Kidney tubule cell (primary cell): Measurements from ENCODE around the gene TAS2R30.
"Not testable (repeated sequence)": the region's sequence is repeated elsewhere in the genome, so short reads cannot be mapped to it uniquely, and the experiment has no call there.

Source experiments
- DNase-seq: peaks from one replicate; pipeline ENCODE4 v3.0.0-alpha.2; 2018; ENCODE audit warnings: low spot score

TAS2R30 gene

GRCh38 chr12:11130382-11130781 lies 4.1 kb downstream of the TAS2R30 start:
- DNase-seq, result no peak

- DNase-seq, result not testable (repeated sequence)
These were observed 20.3 kb downstream of the TAS2R30 start for GRCh38 chr12:11114130-11114529.

- not testable (repeated sequence) for DNase-seq
These were observed 23.2 kb downstream of the TAS2R30 start for GRCh38 chr12:11111213-11111612.

DNA sequence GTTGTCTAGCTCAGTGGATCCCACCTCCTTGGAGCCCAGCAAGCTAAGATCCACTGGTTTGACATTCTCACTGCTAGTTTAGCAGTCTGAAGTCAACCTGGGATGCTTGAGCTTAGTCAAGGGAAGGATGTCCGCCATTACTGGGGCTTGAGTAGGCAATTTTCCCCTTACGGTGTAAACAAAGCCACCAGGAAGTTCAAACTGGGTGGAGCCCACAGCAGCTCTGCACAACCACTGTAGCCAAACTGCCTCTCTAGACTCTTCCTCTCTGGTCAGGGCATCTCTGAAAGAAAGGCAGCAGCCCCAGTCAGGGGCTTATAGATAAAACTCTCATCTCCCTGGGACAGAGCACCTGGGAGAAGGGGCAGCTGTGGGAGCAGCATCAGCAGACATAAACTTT lies 25.6 kb downstream of the TAS2R30 start:
- no peak for DNase-seq

GRCh38 chr12:11107719-11108118 lies 26.7 kb downstream of the TAS2R30 start:
- no peak for DNase-seq

DNA sequence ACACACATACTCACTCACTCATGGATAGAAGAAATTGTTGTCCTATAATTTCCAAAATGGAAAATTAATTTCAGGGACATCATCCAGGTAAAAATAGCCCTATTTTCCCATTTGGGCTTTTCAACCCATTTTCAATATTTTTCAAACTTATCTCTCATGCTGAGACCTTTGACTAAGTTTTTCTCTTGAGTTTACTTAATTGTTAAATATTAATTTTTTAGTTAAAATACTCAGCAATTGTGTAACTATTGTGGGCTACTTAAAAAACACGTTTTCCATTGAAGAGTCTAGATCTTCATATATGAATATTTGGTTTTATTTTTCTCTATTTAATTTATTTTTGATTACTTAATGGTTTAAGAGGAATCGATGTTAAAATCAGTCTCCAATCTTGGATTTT lies 28.2 kb downstream of the TAS2R30 start:
- DNase-seq, result no peak

DNA sequence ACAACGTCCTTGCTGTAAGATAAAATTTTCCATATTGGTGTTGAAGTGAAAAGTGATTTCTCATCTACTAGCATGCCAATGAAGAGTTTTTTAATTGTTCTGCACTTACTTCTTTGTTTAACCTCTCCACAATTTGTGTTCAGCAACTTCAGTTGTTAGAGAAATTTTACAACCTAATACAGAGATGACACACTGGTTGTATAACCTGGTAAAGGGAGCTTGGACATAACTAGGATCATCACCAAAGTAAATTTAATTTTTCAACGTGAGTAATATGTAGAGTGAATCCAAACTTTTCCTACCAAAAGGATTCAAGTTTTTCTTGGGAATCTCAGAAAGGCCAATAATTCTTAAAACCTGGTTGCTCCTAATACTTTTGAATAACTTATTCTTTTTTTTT lies 28.9 kb downstream of the TAS2R30 start:
- no peak for DNase-seq

DNA sequence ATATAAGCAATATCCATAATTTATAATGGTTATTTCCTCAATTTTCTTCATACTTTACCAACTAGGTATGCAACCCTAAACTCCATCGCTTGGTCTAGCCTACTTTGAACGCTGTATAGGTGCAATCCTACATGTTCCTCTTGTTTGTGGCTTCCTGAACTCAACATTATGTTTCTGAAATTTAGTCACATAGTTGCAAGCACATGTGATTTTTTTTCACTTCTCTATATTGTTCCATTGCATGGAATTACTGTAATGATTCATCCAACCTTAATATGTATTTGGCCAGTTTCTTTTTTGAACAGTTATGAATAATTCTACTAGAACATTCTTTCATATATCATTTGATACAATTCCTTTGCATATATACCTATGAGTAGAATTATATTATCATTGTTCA lies 39.5 kb downstream of the TAS2R30 start:
- DNase-seq, result not testable (repeated sequence)

DNA sequence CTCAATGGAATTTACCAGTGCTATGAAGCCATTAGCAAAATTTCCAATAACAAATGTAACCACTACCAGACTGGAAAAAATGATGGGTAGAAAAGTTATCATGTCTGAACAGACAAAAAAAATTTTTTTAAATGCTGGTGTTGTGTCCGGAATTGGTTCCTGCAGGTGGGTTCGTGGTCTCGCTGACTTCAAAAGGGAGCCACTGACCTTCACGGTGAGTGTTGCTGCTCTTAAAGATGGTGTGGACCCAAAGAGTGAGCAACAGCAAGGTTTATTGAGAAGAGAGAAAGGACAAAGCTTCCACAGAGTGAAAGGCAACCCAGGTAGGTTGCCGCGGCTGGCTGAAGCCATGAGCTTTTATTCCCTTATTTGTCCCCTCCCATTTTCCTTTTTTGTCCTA lies 42.3 kb downstream of the TAS2R30 start, which contains the start of gene TAS2R43:
Gene TAS2R43 (minus strand): TSS at position 186 of the 400 bp plus-strand sequence. CDS start 84 bp downstream, at position 102.
- DNase-seq, result no peak

- DNase-seq, result no peak
These were observed 45.2 kb downstream of the TAS2R30 start for GRCh38 chr12:11089246-11089645.

GRCh38 chr12:11085419-11085818 lies 49.0 kb downstream of the TAS2R30 start:
- DNase-seq, result no peak
